Testis (tissue), 3 donors: ENCODE measurements around the gene IL15RA. TPM values are rescaled to one million over a fixed set of nuclear protein-coding genes. Genes with fewer than 3 reads are reported as not detected.
"Not testable (repeated sequence)": the region's sequence is repeated elsewhere in the genome, so short reads cannot be mapped to it uniquely, and the experiment has no call there.

Source experiments
- DNase-seq: peaks from one replicate; pipeline ENCODE4 v3.0.0-alpha.2; 2019
- H3K27ac ChIP-seq, 2 donors: fragments of 200-600 bp; sonication (generic); one replicate each; pipeline ENCODE4 v1.5.1; 2019
- H3K27me3 ChIP-seq: fragments of 200-600 bp; sonication (generic); one replicate; pipeline ENCODE4 v1.5.1; 2019
- H3K36me3 ChIP-seq: fragments of 200-600 bp; sonication (generic); one replicate; pipeline ENCODE4 v1.5.1; 2017; ENCODE audit warnings: low read depth; ENCODE audit errors: missing control alignments
- H3K4me1 ChIP-seq: fragments of 200-600 bp; sonication (generic); one replicate; pipeline ENCODE4 v1.5.1; 2019
- H3K4me3 ChIP-seq, 2 donors: fragments of 200-600 bp; sonication (generic); one replicate each; pipeline ENCODE4 v1.5.1; 2017 to 2019
- H3K9me3 ChIP-seq: fragments of 200-600 bp; sonication (generic); one replicate; pipeline ENCODE4 v1.5.1; 2017
- POLR2A ChIP-seq: fragments of 450-650 bp; IDR thresholded peaks from one replicate; pipeline ENCODE4 v1.6.1; 2017; ENCODE audit warnings: antibody characterized with exemption, mild to moderate bottlenecking, moderate library complexity
- WGBS, 2 donors: methylation state at CpG; one replicate each; pipeline ENCODE4 v1.1.5; 2018; 5-methylcytosine and 5-hydroxymethylcytosine counted together
- intact Hi-C: fragments of 100-400 bp; cut with DNase I; formaldehyde crosslinking; loops from one replicate; pipeline ENCODE4 v1.15.1; 2023; ENCODE audit warnings: low total_unique reads
- polyA plus RNA-seq: library from polyadenylated mRNA; stranded (reverse); fragments of 350-450 nt; fragmentation: Illumina TruSeq; extraction: RNeasy Lipid Tissue Mini Kit (QIAGEN cat#74804); gene quantifications from one replicate; pipeline ENCODE4 v1.2.3, GENCODE V29; 2014; ENCODE audit warnings: low read depth, low replicate concordance; ENCODE audit not compliant: insufficient read depth
- total RNA-seq, 2 donors: library from RNA; depleted of rRNA; stranded (reverse); fragments of >200 nt; gene quantifications; one replicate each; pipeline ENCODE4 v1.2.3, GENCODE V29; 2016
- TF ChIP-seq, protein P1 (sequence below), 3 experiments: fragments of 450-650 bp in 2 of 3; fragments of 200-600 bp in 1 of 3; sonication (generic) in 1 of 3; IDR thresholded peaks; one replicate each; pipeline ENCODE4 v1.5.1; 2016 to 2019; ENCODE audit warnings: antibody characterized with exemption in 3 of 3, mild to moderate bottlenecking in 2 of 3, moderate library complexity in 1 of 3

The IL15RA gene
- total and polyA plus RNA-seq, 3 donors from 2014 or later = 15.6 to 21.9 (median 18.3) TPM

DNA sequence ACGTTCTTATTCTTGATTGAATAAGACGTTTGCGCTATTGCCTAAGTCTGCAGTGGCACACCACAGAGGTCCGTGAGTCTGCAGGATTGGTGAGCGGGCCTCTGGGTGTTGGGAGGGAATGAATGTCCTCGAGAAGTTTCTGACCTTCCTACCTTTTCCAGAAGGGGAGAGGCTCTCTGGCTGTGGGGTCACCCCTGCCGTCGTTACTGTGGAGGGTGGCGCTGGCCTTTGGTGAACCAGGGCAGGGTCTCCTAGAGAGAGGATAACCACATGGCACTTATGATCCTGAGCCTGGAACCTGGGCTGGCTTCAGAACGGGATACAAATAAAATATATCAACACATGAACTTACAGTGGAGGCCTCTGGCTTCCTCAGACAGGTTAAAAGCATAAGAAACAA, 13.8 kb downstream of the IL15RA start:
- H3K27ac ChIP-seq = no peak overlapping the region
- DNase-seq = no peak
- no peak for TF ChIP-seq POLR2A
- TF ChIP-seq, protein P1, sequence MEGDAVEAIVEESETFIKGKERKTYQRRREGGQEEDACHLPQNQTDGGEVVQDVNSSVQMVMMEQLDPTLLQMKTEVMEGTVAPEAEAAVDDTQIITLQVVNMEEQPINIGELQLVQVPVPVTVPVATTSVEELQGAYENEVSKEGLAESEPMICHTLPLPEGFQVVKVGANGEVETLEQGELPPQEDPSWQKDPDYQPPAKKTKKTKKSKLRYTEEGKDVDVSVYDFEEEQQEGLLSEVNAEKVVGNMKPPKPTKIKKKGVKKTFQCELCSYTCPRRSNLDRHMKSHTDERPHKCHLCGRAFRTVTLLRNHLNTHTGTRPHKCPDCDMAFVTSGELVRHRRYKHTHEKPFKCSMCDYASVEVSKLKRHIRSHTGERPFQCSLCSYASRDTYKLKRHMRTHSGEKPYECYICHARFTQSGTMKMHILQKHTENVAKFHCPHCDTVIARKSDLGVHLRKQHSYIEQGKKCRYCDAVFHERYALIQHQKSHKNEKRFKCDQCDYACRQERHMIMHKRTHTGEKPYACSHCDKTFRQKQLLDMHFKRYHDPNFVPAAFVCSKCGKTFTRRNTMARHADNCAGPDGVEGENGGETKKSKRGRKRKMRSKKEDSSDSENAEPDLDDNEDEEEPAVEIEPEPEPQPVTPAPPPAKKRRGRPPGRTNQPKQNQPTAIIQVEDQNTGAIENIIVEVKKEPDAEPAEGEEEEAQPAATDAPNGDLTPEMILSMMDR (IDR thresholded peaks at IDR 0.05) = no peak
- whole genome bisulfite sequencing, 2 donors = 81 to 88% methylated on average over 10 of the region's 10 CpGs
- H3K36me3 ChIP-seq = no peaks in the 10 kb centered on the region
- no peaks in the 10 kb centered on the region for H3K27me3 ChIP-seq
- peaks cover 8% of the 10 kb centered on the region for H3K4me1 ChIP-seq
- no peak overlapping the region for H3K4me3 ChIP-seq
- intact Hi-C loops = no loop called here
- H3K9me3 ChIP-seq = no peaks in the 10 kb centered on the region

DNA sequence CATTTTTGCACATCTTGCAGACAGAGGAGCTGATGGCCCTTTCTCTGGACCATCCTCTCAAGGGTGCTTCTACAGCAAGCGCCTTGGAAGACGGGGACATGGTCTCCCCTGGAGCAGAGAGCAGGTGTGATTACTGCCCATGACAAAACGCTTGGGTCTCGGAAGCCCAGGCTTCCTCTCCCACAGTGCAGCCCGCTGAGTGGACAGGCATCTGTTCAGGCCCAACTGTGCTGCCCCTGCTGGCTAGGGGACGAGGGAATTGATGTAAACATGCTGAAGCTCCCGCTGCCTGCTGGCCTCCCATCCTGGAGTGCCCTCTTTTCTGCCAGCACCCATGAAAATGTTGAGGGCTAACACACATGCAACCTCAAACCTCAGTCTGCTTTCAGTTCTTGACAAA, 14.3 kb downstream of the IL15RA start:
- no peak overlapping the region for H3K4me3 ChIP-seq
- TF ChIP-seq, protein P1 (IDR thresholded peaks at IDR 0.05) = no peak
- H3K36me3 ChIP-seq = no peaks in the 10 kb centered on the region
- intact Hi-C loops = no loop called here
- H3K4me1 ChIP-seq = peaks cover 8% of the 10 kb centered on the region
- H3K27me3 ChIP-seq = no peaks in the 10 kb centered on the region
- no peak for DNase-seq
- no peaks in the 10 kb centered on the region for H3K9me3 ChIP-seq
- WGBS, 2 donors = 91 to 97% methylated on average over 6 to 7 of the region's 7 CpGs
- H3K27ac ChIP-seq = no peak overlapping the region

DNA sequence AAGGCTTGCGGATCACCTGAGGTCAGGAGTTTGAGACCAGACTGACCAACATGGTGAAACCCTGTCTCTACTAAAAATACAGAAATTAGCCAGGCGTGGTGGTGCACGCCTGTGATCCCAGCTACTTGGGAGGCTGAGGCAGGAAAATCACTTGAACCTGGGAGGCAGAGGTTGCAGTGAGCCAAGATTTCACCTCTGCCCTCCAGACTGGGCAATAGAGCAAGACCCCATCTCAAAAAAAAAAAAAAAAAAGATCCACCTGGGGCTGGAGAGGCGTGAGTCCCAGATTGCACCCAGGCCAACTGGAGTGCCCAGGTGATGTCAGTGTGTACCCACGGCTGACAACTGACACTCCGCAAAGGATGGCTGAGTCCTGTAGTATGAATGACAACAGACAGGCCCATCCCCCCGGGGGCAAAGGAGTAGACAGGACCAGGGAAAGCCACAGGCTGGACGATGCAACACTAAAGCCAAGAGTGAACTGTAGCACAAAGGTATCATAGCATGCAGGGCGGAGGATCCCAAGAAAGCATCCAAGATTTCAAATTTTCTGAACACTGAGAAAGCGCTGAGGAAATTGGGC, 14.9 kb downstream of the IL15RA start:
- DNase-seq, H3K4me1 ChIP-seq, H3K36me3 ChIP-seq, intact Hi-C loops, H3K27me3 ChIP-seq, H3K9me3 ChIP-seq, H3K4me3 ChIP-seq: not testable (repeated sequence)
- H3K27ac ChIP-seq = peak overlapping the region; percentile 68 to 75
- 95 to 96% methylated on average over 10 of the region's 10 CpGs for WGBS, 2 donors

DNA sequence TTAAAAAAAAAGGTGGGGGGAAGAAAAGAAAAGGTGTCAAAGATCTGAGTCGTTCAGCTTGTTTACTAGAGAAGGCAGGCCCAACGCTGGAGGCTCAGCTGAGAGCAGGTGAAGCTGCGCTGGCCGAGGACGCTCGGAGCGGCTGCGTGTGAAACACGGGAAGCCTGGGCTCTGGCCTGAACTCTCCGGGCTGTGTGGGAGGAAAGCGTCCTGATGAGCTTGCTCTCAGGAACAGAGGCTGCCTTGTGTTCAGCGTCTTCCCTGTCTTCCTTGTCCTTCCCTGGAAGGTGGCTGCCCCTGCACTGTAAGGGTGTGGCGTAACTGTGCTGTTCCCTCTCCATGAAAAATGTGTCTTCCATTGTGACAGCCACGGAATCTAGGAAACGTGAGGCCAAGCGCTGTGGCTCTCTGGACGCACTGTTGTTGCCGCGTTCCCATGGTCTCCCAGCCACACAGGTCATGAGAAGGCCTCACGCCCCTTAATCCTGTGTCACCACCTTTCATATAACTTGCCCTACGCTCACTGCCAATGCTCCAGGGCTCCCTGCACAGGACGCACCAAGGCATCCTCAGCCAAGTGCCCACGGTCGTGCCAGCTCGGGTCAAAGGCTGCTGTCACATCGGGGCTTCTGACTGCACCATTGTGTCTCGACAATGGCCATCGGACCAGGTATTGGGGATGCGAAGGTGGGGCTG, 15.8 kb downstream of the IL15RA start:
- intact Hi-C loops = no loop called here
- peak; percentile 83 for DNase-seq

DNA sequence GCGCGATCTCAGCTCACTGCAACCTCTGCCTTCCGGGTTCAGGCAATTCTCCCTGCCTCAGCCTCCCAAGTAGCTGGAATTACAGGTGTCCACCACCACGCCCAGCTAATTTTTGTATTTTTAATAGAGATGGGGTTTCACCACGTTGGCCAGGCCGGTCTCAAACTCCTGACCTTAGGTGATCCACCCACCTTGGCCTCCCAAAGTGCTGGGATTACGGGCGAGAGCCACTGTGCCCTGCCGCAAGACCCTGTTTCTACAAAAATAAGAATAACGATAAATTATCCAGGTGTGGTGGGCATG, 16.4 kb downstream of the IL15RA start:
- intact Hi-C loops, H3K27me3 ChIP-seq, H3K36me3 ChIP-seq, H3K9me3 ChIP-seq, H3K4me3 ChIP-seq, H3K4me1 ChIP-seq, DNase-seq: not testable (repeated sequence)
- WGBS, 2 donors = 85 to 87% methylated on average over 10 of the region's 10 CpGs
- peak overlapping the region; percentile 68 to 75 for H3K27ac ChIP-seq

More for the DNA sequence above, 15.8 kb downstream of the IL15RA start:
- H3K4me3 ChIP-seq = no peak overlapping the region
- no peaks in the 10 kb centered on the region for H3K9me3 ChIP-seq
- H3K27me3 ChIP-seq = no peaks in the 10 kb centered on the region
- peak overlapping the region; percentile 68 to 75 for H3K27ac ChIP-seq
- 68 to 81% methylated on average over 29 of the region's 29 CpGs for WGBS, 2 donors
- H3K4me1 ChIP-seq = peaks cover 8% of the 10 kb centered on the region
- H3K36me3 ChIP-seq = no peaks in the 10 kb centered on the region
- TF ChIP-seq, protein P1 (IDR thresholded peaks at IDR 0.05) = no peak
- no peak for TF ChIP-seq POLR2A
